CD4-positive, alpha-beta T cell treated with Interleukin-2 at 100 ng/mL for 4 hours (primary cell): ENCODE measurements around the gene NEMP1.
"Not testable (repeated sequence)": the region's sequence is repeated elsewhere in the genome, so short reads cannot be mapped to it uniquely, and the experiment has no call there.

Experiments
- DNase-seq: peaks from one replicate; pipeline ENCODE4 v3.0.0-alpha.2; 2020; ENCODE audit warnings: low spot score

NEMP1 gene

GRCh38 chr12:57029457-57029856 lies 49.1 kb downstream of the NEMP1 start:
- DNase-seq: no peak

GRCh38 chr12:57027805-57028153 lies 50.8 kb downstream of the NEMP1 start:
- DNase-seq: no peak

GRCh38 chr12:57027011-57027804 lies 51.4 kb downstream of the NEMP1 start:
- DNase-seq: no peak

- DNase-seq: no peak
Observed at GRCh38 chr12:57025196-57025595, 53.4 kb downstream of the NEMP1 start.

GRCh38 chr12:57022324-57022723 lies 56.3 kb downstream of the NEMP1 start:
- DNase-seq: not testable (repeated sequence)

GRCh38 chr12:57019983-57020719 lies 58.4 kb downstream of the NEMP1 start:
- DNase-seq: no peak

- no peak for DNase-seq
Observed at GRCh38 chr12:57018906-57019305, 59.7 kb downstream of the NEMP1 start.

GRCh38 chr12:57018353-57018752 lies 60.2 kb downstream of the NEMP1 start:
- not testable (repeated sequence) for DNase-seq

- no peak for DNase-seq
Observed at GRCh38 chr12:57016348-57016747, 62.2 kb downstream of the NEMP1 start, which contains the start of gene TAC3. TSS of gene TAC3 (minus strand) at chr12:57016529. CDS start at chr12:57015797, 732 bp downstream.

- no peak for DNase-seq
Observed at GRCh38 chr12:57012600-57013465, 65.8 kb downstream of the NEMP1 start.

- DNase-seq: peak; percentile 26
Observed at GRCh38 chr12:57011438-57012424, 66.9 kb downstream of the NEMP1 start.

- no peak for DNase-seq
Observed at GRCh38 chr12:57010627-57011247, 67.9 kb downstream of the NEMP1 start.

GRCh38 chr12:57009949-57010626 lies 68.5 kb downstream of the NEMP1 start:
- no peak for DNase-seq

GRCh38 chr12:57008178-57008577 lies 70.4 kb downstream of the NEMP1 start:
- DNase-seq: peak; percentile 66

GRCh38 chr12:57006809-57007475 lies 71.6 kb downstream of the NEMP1 start:
- peak; percentile 15 for DNase-seq

- DNase-seq: peak; percentile 68
Observed at GRCh38 chr12:57005980-57006808, 72.4 kb downstream of the NEMP1 start, which contains the start of gene ZBTB39. TSS of gene ZBTB39 (minus strand) at chr12:57006546. CDS start at chr12:57004917, 1,629 bp downstream.
